Esophagus squamous epithelium (tissue), 5 donors: ENCODE measurements around the gene DEPDC7. TPM values are rescaled to one million over a fixed set of nuclear protein-coding genes. Genes with fewer than 3 reads are reported as not detected.
"Not testable (repeated sequence)": the region's sequence is repeated elsewhere in the genome, so short reads cannot be mapped to it uniquely, and the experiment has no call there.

Experiments
- DNase-seq: peaks from one replicate; lab custom pipeline; 2025; lab: John Stamatoyannopoulos, UW
- H3K27ac ChIP-seq, 4 donors: fragments of 200-600 bp; sonication (generic); one replicate each; pipeline ENCODE4 v1.5.1; 2016 to 2019; ENCODE audit warnings: mild to moderate bottlenecking in 1 of 4
- H3K27me3 ChIP-seq, 4 donors: fragments of 200-600 bp; sonication (generic); 1 replicate in 3 of 4; 2 replicates in 1 of 4; pipeline versions ENCODE4 v1.5.1 to v1.6.0; 2017 to 2021; ENCODE audit warnings: antibody characterized with exemption in 1 of 4
- H3K36me3 ChIP-seq, 3 donors: fragments of 200-600 bp; sonication (generic); one replicate each; pipeline ENCODE4 v1.5.1; 2016 to 2019
- H3K4me1 ChIP-seq, 3 donors: fragments of 200-600 bp; sonication (generic); one replicate each; pipeline ENCODE4 v1.5.1; 2017 to 2019
- H3K4me3 ChIP-seq, 4 donors: fragments of 200-600 bp; sonication (generic); 1 replicate in 3 of 4; 2 replicates in 1 of 4; pipeline ENCODE4 v1.5.1; 2016 to 2019; ENCODE audit warnings: mild to moderate bottlenecking in 2 of 4, moderate library complexity in 1 of 4
- H3K9me3 ChIP-seq, 3 donors: fragments of 200-600 bp; sonication (generic); one replicate each; pipeline ENCODE4 v1.5.1; 2016 to 2019
- POLR2A ChIP-seq, 4 donors: fragments of 450-650 bp; IDR thresholded peaks; one replicate each; pipeline ENCODE4 v1.6.1; 2017; ENCODE audit warnings: antibody characterized with exemption in 4 of 4, mild to moderate bottlenecking in 4 of 4, moderate library complexity in 3 of 4
- WGBS, 2 donors: methylation state at CpG; one replicate each; pipeline ENCODE4 v1.1.5; 2018; 5-methylcytosine and 5-hydroxymethylcytosine counted together
- intact Hi-C: fragments of 100-400 bp; cut with DNase I; formaldehyde crosslinking; loops from one replicate; pipeline ENCODE4 v1.15.0; 2022
- total RNA-seq, 4 donors: library from RNA; depleted of rRNA; stranded (reverse); fragments of >200 nt; gene quantifications; one replicate each; pipeline ENCODE4 v1.1.0, GENCODE V29; 2016
- TF ChIP-seq, protein P1 (sequence below), 6 experiments: fragments of 450-650 bp in 4 of 6; fragments of 200-600 bp in 2 of 6; sonication (generic) in 2 of 6; IDR thresholded peaks; one replicate each; pipeline ENCODE4 v1.5.1; 2016 to 2019; ENCODE audit warnings: antibody characterized with exemption in 6 of 6, mild to moderate bottlenecking in 4 of 6, moderate library complexity in 4 of 6
- donor health status: DM: yes; HTN: yes; CAD: no.

The DEPDC7 gene
- total RNA-seq, 4 donors from 2014 or later = 2.3 to 9.7 (median 6.8) TPM

DNA sequence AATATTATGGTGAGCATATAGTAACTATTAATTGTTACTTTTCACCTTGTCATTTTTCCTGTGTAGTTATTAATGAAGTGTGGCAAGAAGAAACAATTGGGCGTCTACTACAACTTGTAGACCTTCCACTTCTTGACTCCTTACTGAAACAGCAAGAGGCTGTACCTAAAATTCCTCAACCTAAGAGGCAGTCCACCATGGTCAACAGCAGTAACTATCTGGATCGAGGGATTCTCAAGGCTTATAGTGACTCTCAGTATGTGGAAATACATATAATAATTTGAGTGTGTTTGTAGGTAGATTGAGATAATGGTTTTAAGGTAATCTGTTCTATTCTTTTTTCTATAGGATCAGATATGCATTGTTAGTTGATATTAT, 12.8 kb downstream of the DEPDC7 start:
- H3K4me3 ChIP-seq = no peak overlapping the region
- WGBS, 2 donors = 77% methylated on average over 2 of the region's 2 CpGs
- H3K9me3 ChIP-seq = no peaks in the 10 kb centered on the region
- intact Hi-C loops = no loop called here
- H3K4me1 ChIP-seq = no peaks in the 10 kb centered on the region
- TF ChIP-seq, protein P1, sequence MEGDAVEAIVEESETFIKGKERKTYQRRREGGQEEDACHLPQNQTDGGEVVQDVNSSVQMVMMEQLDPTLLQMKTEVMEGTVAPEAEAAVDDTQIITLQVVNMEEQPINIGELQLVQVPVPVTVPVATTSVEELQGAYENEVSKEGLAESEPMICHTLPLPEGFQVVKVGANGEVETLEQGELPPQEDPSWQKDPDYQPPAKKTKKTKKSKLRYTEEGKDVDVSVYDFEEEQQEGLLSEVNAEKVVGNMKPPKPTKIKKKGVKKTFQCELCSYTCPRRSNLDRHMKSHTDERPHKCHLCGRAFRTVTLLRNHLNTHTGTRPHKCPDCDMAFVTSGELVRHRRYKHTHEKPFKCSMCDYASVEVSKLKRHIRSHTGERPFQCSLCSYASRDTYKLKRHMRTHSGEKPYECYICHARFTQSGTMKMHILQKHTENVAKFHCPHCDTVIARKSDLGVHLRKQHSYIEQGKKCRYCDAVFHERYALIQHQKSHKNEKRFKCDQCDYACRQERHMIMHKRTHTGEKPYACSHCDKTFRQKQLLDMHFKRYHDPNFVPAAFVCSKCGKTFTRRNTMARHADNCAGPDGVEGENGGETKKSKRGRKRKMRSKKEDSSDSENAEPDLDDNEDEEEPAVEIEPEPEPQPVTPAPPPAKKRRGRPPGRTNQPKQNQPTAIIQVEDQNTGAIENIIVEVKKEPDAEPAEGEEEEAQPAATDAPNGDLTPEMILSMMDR (IDR thresholded peaks at IDR 0.05) = no peak
- TF ChIP-seq POLR2A (IDR thresholded peaks at IDR 0.05) = no peak
- H3K27me3 ChIP-seq = no peaks in the 10 kb centered on the region
- DNase-seq = no peak
- no peak overlapping the region for H3K27ac ChIP-seq
- peaks cover 0 to 29% (median 0%) of the 10 kb centered on the region in 3 donors for H3K36me3 ChIP-seq

DNA sequence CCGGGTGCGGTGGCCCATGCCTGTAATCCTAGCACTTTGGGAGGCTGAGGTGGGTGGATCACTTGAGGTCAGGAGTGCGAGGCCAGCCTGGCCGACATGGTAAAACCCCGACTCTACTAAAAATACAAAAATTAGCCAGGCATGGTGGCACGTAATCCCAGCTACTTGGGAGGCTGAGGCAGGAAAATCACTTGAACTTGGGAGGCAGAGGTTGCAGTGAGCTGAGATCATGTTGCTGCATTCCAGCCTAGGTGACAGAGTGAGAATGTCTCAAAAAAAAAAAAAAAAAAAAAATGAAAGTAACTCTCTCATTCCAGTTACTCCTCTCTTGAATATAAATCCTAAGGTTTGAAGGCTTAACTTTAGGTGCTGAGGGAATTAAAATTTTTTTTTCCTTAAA, 13.5 kb downstream of the DEPDC7 start:
- intact Hi-C loops, H3K27me3 ChIP-seq, H3K4me1 ChIP-seq, H3K4me3 ChIP-seq, H3K27ac ChIP-seq, H3K9me3 ChIP-seq, DNase-seq: not testable (repeated sequence)
- H3K36me3 ChIP-seq = peaks cover 0 to 29% (median 0%) of the 10 kb centered on the region in 3 donors
- WGBS, 2 donors = 89 to 92% methylated on average over 6 of the region's 6 CpGs

DNA sequence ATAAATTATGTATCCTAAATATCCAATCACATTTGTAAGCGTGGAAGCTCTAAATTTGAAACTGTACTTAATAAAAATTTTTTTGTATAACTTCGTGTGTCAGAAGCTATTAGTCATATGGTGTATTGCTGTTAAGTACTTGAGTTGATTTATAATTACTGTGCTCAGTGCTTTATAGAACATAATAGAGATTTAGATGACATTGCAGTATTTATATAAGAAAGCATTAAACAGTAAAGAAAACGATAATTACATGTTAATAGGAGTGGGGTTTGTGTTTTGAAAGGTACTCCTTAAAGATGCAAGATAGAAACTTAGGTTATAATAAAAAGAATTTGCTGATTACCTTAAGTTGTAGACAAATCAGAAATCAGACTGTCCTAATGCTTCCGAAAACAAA, 17.8 kb downstream of the DEPDC7 start:
- Histone ChIP-seq H3K27me3 (no peaks in the 10 kb centered on the region), H3K4me3 (no peak overlapping the region), H3K9me3 (no peaks in the 10 kb centered on the region), H3K27ac (no peak overlapping the region), H3K36me3 (peaks cover 0 to 19% (median 0%) of the 10 kb centered on the region in 3 donors), H3K4me1 (peaks cover 0 to 2% (median 0%) of the 10 kb centered on the region in 3 donors)
- 63 to 69% methylated on average over 4 of the region's 4 CpGs for WGBS, 2 donors
- TF ChIP-seq POLR2A (IDR thresholded peaks at IDR 0.05) = no peak
- TF ChIP-seq, protein P1 (IDR thresholded peaks at IDR 0.05) = no peak
- intact Hi-C loops = no loop called here
- no peak for DNase-seq

DNA sequence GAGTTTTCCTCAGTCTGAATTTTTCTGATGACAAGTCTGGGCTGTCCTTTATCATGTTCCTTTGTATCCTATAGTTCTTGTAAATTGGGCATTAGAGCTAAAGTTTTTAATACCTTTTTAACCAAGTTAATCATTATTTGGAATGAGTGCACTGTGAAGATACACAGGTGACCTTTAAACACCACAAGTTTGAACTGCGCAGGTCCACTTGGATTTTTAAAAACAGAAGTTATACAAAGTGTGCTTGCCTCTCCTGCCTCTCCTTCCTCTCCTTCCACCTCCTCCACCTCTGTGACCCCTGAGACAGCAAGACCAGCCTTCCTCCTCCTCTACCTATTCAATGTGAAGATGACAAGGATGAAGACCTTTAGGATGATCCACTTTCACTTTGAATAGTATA, 19.3 kb downstream of the DEPDC7 start:
- 94 to 100% methylated on average over 1 of the region's 1 CpG for WGBS, 2 donors
- intact Hi-C loops = no loop called here
- Histone ChIP-seq H3K36me3 (peaks cover 0 to 19% (median 0%) of the 10 kb centered on the region in 3 donors), H3K4me3 (no peak overlapping the region), H3K27ac (no peak overlapping the region), H3K27me3 (no peaks in the 10 kb centered on the region), H3K4me1 (peaks cover 0 to 8% (median 0%) of the 10 kb centered on the region in 3 donors), H3K9me3 (no peaks in the 10 kb centered on the region)
- no peak for DNase-seq
- no peak for TF ChIP-seq POLR2A (IDR thresholded peaks at IDR 0.05)
- TF ChIP-seq, protein P1 (IDR thresholded peaks at IDR 0.05) = no peak

DNA sequence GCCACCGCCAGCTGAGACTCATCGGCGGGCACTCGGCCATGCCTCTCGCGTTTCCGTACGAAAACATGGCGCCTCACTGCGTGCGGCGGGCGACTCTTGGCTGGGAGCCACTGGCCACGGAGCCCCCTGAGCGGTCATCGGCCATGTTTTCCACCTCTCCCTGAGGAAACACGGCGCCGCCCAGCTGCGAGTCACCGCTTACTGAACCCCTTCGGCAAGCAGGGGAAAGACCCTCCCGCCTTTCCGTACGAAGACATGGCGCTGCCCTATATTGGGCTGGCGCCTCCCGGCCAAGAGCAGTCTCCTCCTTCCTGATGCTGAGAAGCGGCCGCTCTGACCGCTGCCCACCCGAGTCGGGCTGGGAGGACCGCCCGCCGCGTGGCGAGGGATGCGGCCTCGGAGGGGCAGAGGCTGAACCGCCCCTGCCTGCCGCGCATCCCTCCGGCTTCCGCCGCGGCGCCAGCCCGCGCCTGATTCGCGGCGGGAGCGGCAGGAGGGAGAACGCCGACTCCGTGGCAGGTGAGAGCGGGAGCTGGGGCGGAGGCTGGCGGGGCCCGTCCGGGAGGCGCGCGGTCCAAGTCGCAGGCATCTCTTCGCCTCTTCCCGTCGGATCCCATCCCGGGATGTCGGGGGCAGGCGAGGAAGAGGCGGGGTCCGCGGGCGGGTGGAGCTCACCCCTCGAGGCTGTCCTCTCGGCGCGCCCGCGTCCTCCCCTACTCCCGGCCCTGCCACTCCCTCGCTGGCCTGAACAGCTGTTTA, 23.8 kb downstream of the DEPDC7 start, which contains the start of gene TCP11L1:
Gene TCP11L1 (plus strand): TSS at position 299 of the 759 bp plus-strand sequence. CDS start 4,202 bp downstream, outside the sequence.
- no peaks in the 10 kb centered on the region for H3K9me3 ChIP-seq
- H3K4me1 ChIP-seq = peaks cover 0 to 53% (median 16%) of the 10 kb centered on the region in 3 donors
- DNase-seq = peak; percentile 84
- peak in 2 of 4 donors; percentile 77 to 81 for TF ChIP-seq POLR2A (IDR thresholded peaks at IDR 0.05)
- TF ChIP-seq, protein P1 (IDR thresholded peaks at IDR 0.05) = no peak
- H3K27me3 ChIP-seq = no peaks in the 10 kb centered on the region
- WGBS, 2 donors = 0% methylated on average over 1 of the region's 84 CpGs; no CpG with 5 or more reads in 1 of the 2 donors
- H3K36me3 ChIP-seq = peaks cover 0 to 10% (median 0%) of the 10 kb centered on the region in 3 donors
- peak within 1 kb of the TSS; percentile 98 to 100 (median 98) for H3K27ac ChIP-seq
- H3K4me3 ChIP-seq = peak within 1 kb of the TSS; percentile 84 to 96 (median 91)
- intact Hi-C loops = no loop called here
